ENCODE results near the gene GPD1L. TPM values are rescaled to one million over a fixed set of nuclear protein-coding genes. Genes with fewer than 3 reads are reported as not detected.
A peak's percentile ranks its signal among the peaks of the same experiment; 100 is the strongest.

GPD1L gene
- total and polyA plus RNA-seq, 2 of the 13 experiments (the other 11 are each of a cell fraction or from before 2014, with no cell fraction given) = 4.9 to 13.7 TPM

DNA sequence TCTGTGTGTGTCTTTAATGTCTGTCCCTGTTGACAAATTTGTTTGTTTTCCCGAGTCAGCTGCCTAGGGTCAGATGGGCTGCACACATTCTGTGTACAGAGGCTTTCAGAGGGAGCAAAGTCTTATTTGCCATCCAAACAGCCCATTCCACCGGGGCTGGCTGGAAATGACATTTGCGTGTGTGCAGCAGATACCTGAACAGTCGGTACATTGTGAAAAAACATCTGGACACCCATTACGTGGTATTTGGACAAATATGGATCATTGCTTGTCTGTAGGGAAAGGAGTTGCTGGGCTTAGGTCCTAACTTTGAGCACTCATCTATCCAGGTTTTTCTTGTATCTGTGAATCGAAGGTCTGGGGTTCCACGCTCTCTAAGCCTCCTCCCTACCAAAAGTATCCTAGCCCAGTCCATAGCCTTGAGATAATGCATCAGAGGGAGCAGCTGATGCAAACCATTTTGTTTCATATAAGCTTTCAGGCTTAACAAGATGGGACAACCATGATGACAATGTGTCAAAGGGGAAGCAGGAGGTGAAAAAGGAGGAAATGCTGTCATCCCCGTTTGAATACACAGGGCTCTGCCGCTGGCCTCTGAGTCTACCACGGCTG lies 109.9 kb downstream of the GPD1L start (continued):
- TF ChIP-seq, protein P1, sequence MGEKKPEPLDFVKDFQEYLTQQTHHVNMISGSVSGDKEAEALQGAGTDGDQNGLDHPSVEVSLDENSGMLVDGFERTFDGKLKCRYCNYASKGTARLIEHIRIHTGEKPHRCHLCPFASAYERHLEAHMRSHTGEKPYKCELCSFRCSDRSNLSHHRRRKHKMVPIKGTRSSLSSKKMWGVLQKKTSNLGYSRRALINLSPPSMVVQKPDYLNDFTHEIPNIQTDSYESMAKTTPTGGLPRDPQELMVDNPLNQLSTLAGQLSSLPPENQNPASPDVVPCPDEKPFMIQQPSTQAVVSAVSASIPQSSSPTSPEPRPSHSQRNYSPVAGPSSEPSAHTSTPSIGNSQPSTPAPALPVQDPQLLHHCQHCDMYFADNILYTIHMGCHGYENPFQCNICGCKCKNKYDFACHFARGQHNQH (CRISPR knock-in tag; IDR thresholded peaks at IDR 0.05) = peak; percentile 99
- TF ChIP-seq IRF2 (CRISPR knock-in tag; IDR thresholded peaks at IDR 0.05) (peak; percentile 94), ZNF7 (CRISPR knock-in tag; IDR thresholded peaks at IDR 0.05) (0 out of 2 replicates have a peak, but pooled peaks have one; percentile 13), RFXANK (CRISPR knock-in tag; IDR thresholded peaks at IDR 0.05) (no peak), CBFB (CRISPR knock-in tag; IDR thresholded peaks at IDR 0.05) (peak; percentile 76; the same call in 1 of the 2 replicates), KDM5A (IDR thresholded peaks at IDR 0.05; ENCODE audit: borderline replicate concordance, low read length) (peak; percentile 11; the same call in 1 of the 2 replicates), ZNF709 (CRISPR knock-in tag; IDR thresholded peaks at IDR 0.05) (no peak), CENPT (CRISPR knock-in tag; IDR thresholded peaks at IDR 0.05; ENCODE audit: low read depth) (no peak), ZKSCAN5 (CRISPR knock-in tag; IDR thresholded peaks at IDR 0.05) (peak; percentile 95), ZNF75D (CRISPR knock-in tag; IDR thresholded peaks at IDR 0.05; ENCODE audit: borderline replicate concordance) (no peak), KLF6 (CRISPR knock-in tag; IDR thresholded peaks at IDR 0.05) (peak; percentile 91; the same call in 1 of the 2 replicates), ZNF615 (CRISPR knock-in tag; IDR thresholded peaks at IDR 0.05; ENCODE audit: borderline replicate concordance) (peak; percentile 89; the same call in 1 of the 2 replicates), CBX2 (IDR thresholded peaks at IDR 0.05; ENCODE audit: low read depth, low read length) (no peak), CBX2 (CRISPR knock-in tag; IDR thresholded peaks at IDR 0.05; ENCODE audit: low read depth) (no peak), ZFP41 (CRISPR knock-in tag; IDR thresholded peaks at IDR 0.05; ENCODE audit: borderline replicate concordance) (no peak), DPF2 (CRISPR knock-in tag; IDR thresholded peaks at IDR 0.05; ENCODE audit: borderline replicate concordance, low read depth) (peak; percentile 100), MLLT10 (CRISPR knock-in tag; IDR thresholded peaks at IDR 0.05) (no peak)
- TF ChIP-seq, protein P2, sequence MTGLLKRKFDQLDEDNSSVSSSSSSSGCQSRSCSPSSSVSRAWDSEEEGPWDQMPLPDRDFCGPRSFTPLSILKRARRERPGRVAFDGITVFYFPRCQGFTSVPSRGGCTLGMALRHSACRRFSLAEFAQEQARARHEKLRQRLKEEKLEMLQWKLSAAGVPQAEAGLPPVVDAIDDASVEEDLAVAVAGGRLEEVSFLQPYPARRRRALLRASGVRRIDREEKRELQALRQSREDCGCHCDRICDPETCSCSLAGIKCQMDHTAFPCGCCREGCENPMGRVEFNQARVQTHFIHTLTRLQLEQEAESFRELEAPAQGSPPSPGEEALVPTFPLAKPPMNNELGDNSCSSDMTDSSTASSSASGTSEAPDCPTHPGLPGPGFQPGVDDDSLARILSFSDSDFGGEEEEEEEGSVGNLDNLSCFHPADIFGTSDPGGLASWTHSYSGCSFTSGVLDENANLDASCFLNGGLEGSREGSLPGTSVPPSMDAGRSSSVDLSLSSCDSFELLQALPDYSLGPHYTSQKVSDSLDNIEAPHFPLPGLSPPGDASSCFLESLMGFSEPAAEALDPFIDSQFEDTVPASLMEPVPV (CRISPR knock-in tag; IDR thresholded peaks at IDR 0.05) = peak; percentile 61; the same call in 1 of the 2 replicates
- TF ChIP-seq, protein P3, sequence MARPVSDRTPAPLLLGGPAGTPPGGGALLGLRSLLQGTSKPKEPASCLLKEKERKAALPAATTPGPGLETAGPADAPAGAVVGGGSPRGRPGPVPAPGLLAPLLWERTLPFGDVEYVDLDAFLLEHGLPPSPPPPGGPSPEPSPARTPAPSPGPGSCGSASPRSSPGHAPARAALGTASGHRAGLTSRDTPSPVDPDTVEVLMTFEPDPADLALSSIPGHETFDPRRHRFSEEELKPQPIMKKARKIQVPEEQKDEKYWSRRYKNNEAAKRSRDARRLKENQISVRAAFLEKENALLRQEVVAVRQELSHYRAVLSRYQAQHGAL (CRISPR knock-in tag; IDR thresholded peaks at IDR 0.05; ENCODE audit: not compliant biosample characterization) = no peak
- TF ChIP-seq, protein P4, sequence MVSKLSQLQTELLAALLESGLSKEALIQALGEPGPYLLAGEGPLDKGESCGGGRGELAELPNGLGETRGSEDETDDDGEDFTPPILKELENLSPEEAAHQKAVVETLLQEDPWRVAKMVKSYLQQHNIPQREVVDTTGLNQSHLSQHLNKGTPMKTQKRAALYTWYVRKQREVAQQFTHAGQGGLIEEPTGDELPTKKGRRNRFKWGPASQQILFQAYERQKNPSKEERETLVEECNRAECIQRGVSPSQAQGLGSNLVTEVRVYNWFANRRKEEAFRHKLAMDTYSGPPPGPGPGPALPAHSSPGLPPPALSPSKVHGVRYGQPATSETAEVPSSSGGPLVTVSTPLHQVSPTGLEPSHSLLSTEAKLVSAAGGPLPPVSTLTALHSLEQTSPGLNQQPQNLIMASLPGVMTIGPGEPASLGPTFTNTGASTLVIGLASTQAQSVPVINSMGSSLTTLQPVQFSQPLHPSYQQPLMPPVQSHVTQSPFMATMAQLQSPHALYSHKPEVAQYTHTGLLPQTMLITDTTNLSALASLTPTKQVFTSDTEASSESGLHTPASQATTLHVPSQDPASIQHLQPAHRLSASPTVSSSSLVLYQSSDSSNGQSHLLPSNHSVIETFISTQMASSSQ (IDR thresholded peaks at IDR 0.05; ENCODE audit: low read depth) = peak; percentile 80
- TF ChIP-seq, protein P4 (CRISPR knock-in tag; IDR thresholded peaks at IDR 0.05; ENCODE audit: borderline replicate concordance) = peak; percentile 91
- TF ChIP-seq, protein P5, sequence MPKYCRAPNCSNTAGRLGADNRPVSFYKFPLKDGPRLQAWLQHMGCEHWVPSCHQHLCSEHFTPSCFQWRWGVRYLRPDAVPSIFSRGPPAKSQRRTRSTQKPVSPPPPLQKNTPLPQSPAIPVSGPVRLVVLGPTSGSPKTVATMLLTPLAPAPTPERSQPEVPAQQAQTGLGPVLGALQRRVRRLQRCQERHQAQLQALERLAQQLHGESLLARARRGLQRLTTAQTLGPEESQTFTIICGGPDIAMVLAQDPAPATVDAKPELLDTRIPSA (CRISPR knock-in tag; IDR thresholded peaks at IDR 0.05; ENCODE audit: borderline replicate concordance) = no peak
